HCT116 (cell line): ENCODE results near the gene TTLL5. TPM values are rescaled to one million over a fixed set of nuclear protein-coding genes. Genes with fewer than 3 reads are reported as not detected.

Experiments
- ATAC-seq: fragments of 200-7000 bp; cut with Tn5 transposase; 2 replicates; pipeline ENCODE4 v1.9.1; 2020; ENCODE audit warnings: mild to moderate bottlenecking, moderate library complexity
- BruUV-seq: library from RNA; stranded (reverse); fragments of 400-500 nt; replicated peaks from 2 replicates; lab custom pipeline; 2021; lab: Mats Ljungman, UMichigan
- CTCF ChIA-PET: fragments of 300-600 bp; sonication (Branson Sonifier 250); formaldehyde crosslinking; loops from one replicate; lab custom pipeline; 2021; ENCODE audit warnings: antibody characterized with exemption; lab: Charles Lee
- POLR2A ChIA-PET: fragments of 300-600, 350-600 bp; sonication (Branson Sonifier 250); formaldehyde crosslinking; loops from one replicate; lab custom pipeline; 2021; ENCODE audit warnings: antibody characterized with exemption; lab: Charles Lee
- RAD21 ChIA-PET, 2 experiments: fragments of 300-600 bp; sonication (Branson Sonifier 250); formaldehyde crosslinking; loops; one replicate each; lab custom pipeline; 2023; ENCODE audit warnings: low total read pairs in 2 of 2; ENCODE audit not compliant: uncharacterized antibody in 2 of 2, unreplicated experiment in 2 of 2, low non-redundant PET in 1 of 2; lab: Charles Lee
- DNase-seq: peaks from one replicate; pipeline ENCODE4 v3.0.0-alpha.2; 2010; ENCODE audit warnings: low read depth, low spot score
- H2AFZ ChIP-seq: fragments of 200-600 bp; shearing (Covaris generic), sonication (generic); 2 replicates; pipeline ENCODE4 v1.6.1; 2017; ENCODE audit warnings: low read depth, mixed run types, mixed read lengths, antibody characterized with exemption, low read length; ENCODE audit not compliant: poor library complexity, severe bottlenecking
- H3K27ac ChIP-seq: 2 replicates; pipeline ENCODE4 v1.5.1; 2012; ENCODE audit warnings: low read depth, low read length
- H3K27me3 ChIP-seq: fragments of 200-600 bp; sonication (generic); 2 replicates; pipeline ENCODE4 v1.6.1; 2016; ENCODE audit warnings: mixed run types, low read length, mixed read lengths; ENCODE audit not compliant: insufficient read depth
- H3K36me3 ChIP-seq, 2 experiments: fragments of 200-500 bp in 1 of 2; fragments of 200-600 bp in 1 of 2; sonication (Bioruptor generic) in 1 of 2; sonication (generic) in 1 of 2; 2 replicates each; pipeline versions ENCODE4 v1.5.1 to v1.6.1; 2014 to 2016; ENCODE audit warnings: low read length in 2 of 2, inconsistent platforms in 1 of 2, mixed read lengths in 1 of 2, mixed run types in 1 of 2; ENCODE audit not compliant: insufficient read depth in 2 of 2, control insufficient read depth in 1 of 2
- H3K4me1 ChIP-seq, 2 experiments: fragments of 200-600 bp in 1 of 2; sonication (generic) in 1 of 2; 2 replicates each; pipeline versions ENCODE4 v1.5.1 to v1.6.1; 2012 to 2017; ENCODE audit warnings: low read length in 2 of 2, inconsistent platforms in 1 of 2, mild to moderate bottlenecking in 1 of 2, mixed read lengths in 1 of 2, mixed run types in 1 of 2, moderate library complexity in 1 of 2; ENCODE audit not compliant: insufficient read depth in 2 of 2, control insufficient read depth in 1 of 2
- H3K4me2 ChIP-seq: fragments of 200-600 bp; sonication (generic); 2 replicates; pipeline ENCODE4 v1.6.1; 2017; ENCODE audit warnings: mixed run types, low read length, mixed read lengths
- H3K4me3 ChIP-seq, 2 experiments: fragments of 200-600 bp in 1 of 2; sonication (generic) in 1 of 2; replicated peaks in 1 of 2; 2 replicates each; pipeline ENCODE4 v1.5.1; 2011 to 2016; ENCODE audit warnings: low read length in 2 of 2, control low read depth in 1 of 2, low read depth in 1 of 2, mild to moderate bottlenecking in 1 of 2, mixed read lengths in 1 of 2, mixed run types in 1 of 2
- H3K79me2 ChIP-seq: fragments of 200-600 bp; sonication (generic); 2 replicates; pipeline ENCODE4 v1.6.1; 2017; ENCODE audit warnings: mild to moderate bottlenecking, mixed run types, low read length, moderate library complexity, mixed read lengths; ENCODE audit not compliant: insufficient read depth
- H3K9ac ChIP-seq: fragments of 200-600 bp; sonication (generic); 2 replicates; pipeline ENCODE4 v1.6.1; 2016; ENCODE audit warnings: low read length, mixed read lengths
- H3K9me2 ChIP-seq: fragments of 200-600 bp; sonication (generic), shearing (Covaris generic); 2 replicates; pipeline ENCODE4 v1.6.1; 2017; ENCODE audit warnings: mixed run types, mild to moderate bottlenecking, moderate library complexity; ENCODE audit not compliant: insufficient read depth
- H3K9me3 ChIP-seq, 2 experiments: fragments of 200-500 bp in 1 of 2; fragments of 200-600 bp in 1 of 2; sonication (Bioruptor generic) in 1 of 2; sonication (generic) in 1 of 2; 2 replicates each; pipeline ENCODE4 v1.6.1; 2014 to 2017; ENCODE audit warnings: low read length in 2 of 2, mixed read lengths in 2 of 2, inconsistent platforms in 1 of 2, low read depth in 1 of 2, mild to moderate bottlenecking in 1 of 2, mixed run types in 1 of 2, moderate library complexity in 1 of 2; ENCODE audit not compliant: control insufficient read depth in 1 of 2, insufficient read depth in 1 of 2
- H4K20me1 ChIP-seq: fragments of 200-600 bp; sonication (generic), shearing (Covaris generic); 2 replicates; pipeline ENCODE4 v1.6.1; 2017; ENCODE audit warnings: mixed run types, mild to moderate bottlenecking, moderate library complexity; ENCODE audit not compliant: insufficient read depth
- EGR1 ChIP-seq: IDR thresholded peaks from 2 replicates; pipeline ENCODE4 v1.6.1; 2012; ENCODE audit warnings: low read depth
- EZH2 ChIP-seq: fragments of 200-600 bp; sonication (generic); IDR thresholded peaks from 2 replicates; pipeline ENCODE4 v1.6.1; 2017; ENCODE audit warnings: antibody characterized with exemption, mixed run types
- FOSL1 ChIP-seq: IDR thresholded peaks from 2 replicates; pipeline ENCODE4 v1.6.1; 2012; ENCODE audit warnings: low read depth
- JUND ChIP-seq: IDR thresholded peaks from 2 replicates; pipeline ENCODE4 v1.6.1; 2012
- POLR2A ChIP-seq: IDR thresholded peaks from 2 replicates; pipeline ENCODE4 v1.7.0; 2011; ENCODE audit warnings: borderline replicate concordance; ENCODE audit not compliant: insufficient read depth, insufficient read length; ENCODE audit errors: extremely low read depth
- SIN3A ChIP-seq: IDR thresholded peaks from 2 replicates; pipeline ENCODE4 v1.6.1; 2012; ENCODE audit warnings: low read depth
- SP1 ChIP-seq: IDR thresholded peaks from 2 replicates; pipeline ENCODE4 v1.6.1; 2012; ENCODE audit warnings: low read depth
- TCF7L2 ChIP-seq: IDR thresholded peaks from 2 replicates; pipeline ENCODE4 v1.7.0; 2011; ENCODE audit warnings: borderline replicate concordance, inconsistent platforms; ENCODE audit not compliant: insufficient read depth, insufficient read length; ENCODE audit errors: extremely low read depth
- YY1 ChIP-seq: IDR thresholded peaks from 2 replicates; pipeline ENCODE4 v1.6.1; 2011; ENCODE audit warnings: low read length, low read depth, moderate library complexity, mild to moderate bottlenecking; ENCODE audit not compliant: insufficient replicate concordance; ENCODE audit errors: extremely low read depth
- ZFX ChIP-seq: fragments of 450-650 bp; IDR thresholded peaks from 2 replicates; pipeline ENCODE4 v1.6.1; 2017
- intact Hi-C: fragments of 100-400 bp; cut with micrococcal nuclease; formaldehyde crosslinking; loops from 2 replicates; pipeline ENCODE4 v1.10.0; 2022
- total RNA-seq: library from RNA; stranded (reverse); gene quantifications from one replicate; pipeline ENCODE4 v1.2.1, GENCODE V29; 2021; ENCODE audit not compliant: unreplicated experiment
- TF ChIP-seq, protein P1 (sequence below): IDR thresholded peaks from 2 replicates; pipeline ENCODE4 v1.6.1; 2012; ENCODE audit warnings: low read depth
- TF ChIP-seq, protein P2 (sequence below): IDR thresholded peaks from 2 replicates; pipeline ENCODE4 v1.6.1; 2012
- TF ChIP-seq, protein P3 (sequence below): IDR thresholded peaks from 2 replicates; pipeline ENCODE4 v1.6.1; 2012

Gene TTLL5
- total RNA-seq, 1 experiment from 2014 or later: 26.2 TPM

DNA sequence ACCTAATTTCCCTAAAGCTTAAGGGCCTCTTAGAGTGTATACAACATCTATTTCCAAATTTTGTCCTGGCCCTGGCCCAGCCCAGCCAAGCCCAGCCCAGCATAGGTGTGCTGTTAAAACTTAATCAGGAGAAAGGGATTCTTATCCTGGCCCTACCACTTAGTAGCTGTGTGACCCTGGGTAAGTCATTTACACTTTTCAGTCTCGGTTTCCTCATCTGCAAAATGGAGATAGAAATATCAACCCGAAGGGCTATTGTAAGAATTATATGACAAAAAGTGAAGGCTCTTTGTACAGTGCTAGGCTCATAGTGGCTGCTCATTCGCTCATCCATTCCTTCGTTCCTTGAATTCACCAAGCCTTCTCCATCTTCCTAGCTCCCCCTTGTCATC lies 812 bp upstream of the TTLL5 start (continued):
- TF ChIP-seq, protein P1, sequence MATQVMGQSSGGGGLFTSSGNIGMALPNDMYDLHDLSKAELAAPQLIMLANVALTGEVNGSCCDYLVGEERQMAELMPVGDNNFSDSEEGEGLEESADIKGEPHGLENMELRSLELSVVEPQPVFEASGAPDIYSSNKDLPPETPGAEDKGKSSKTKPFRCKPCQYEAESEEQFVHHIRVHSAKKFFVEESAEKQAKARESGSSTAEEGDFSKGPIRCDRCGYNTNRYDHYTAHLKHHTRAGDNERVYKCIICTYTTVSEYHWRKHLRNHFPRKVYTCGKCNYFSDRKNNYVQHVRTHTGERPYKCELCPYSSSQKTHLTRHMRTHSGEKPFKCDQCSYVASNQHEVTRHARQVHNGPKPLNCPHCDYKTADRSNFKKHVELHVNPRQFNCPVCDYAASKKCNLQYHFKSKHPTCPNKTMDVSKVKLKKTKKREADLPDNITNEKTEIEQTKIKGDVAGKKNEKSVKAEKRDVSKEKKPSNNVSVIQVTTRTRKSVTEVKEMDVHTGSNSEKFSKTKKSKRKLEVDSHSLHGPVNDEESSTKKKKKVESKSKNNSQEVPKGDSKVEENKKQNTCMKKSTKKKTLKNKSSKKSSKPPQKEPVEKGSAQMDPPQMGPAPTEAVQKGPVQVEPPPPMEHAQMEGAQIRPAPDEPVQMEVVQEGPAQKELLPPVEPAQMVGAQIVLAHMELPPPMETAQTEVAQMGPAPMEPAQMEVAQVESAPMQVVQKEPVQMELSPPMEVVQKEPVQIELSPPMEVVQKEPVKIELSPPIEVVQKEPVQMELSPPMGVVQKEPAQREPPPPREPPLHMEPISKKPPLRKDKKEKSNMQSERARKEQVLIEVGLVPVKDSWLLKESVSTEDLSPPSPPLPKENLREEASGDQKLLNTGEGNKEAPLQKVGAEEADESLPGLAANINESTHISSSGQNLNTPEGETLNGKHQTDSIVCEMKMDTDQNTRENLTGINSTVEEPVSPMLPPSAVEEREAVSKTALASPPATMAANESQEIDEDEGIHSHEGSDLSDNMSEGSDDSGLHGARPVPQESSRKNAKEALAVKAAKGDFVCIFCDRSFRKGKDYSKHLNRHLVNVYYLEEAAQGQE: no peak
- TF ChIP-seq SIN3A: no peak

DNA sequence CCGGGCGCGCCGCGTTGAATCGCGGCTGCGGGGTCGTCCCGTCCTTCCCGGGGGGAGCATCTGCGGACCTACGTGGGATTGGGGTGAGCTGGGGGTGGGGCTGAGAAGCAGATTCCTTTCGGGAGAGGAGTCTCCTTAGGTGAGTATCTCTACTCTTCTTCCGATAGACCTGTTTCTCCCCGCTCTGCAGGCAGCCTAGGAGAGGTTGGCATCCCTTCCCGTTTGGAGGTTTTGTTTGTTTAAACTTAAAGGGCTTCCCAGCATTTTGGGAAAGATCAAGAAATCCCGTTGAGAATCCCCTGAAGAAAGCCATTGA lies 411 bp downstream of the TTLL5 start:
- no TSS peak for BruUV-seq
- TF ChIP-seq YY1 (no peak), JUND (no peak), EZH2 (no peak), TCF7L2 (no peak), POLR2A (no peak), ZFX (no peak), FOSL1 (no peak), EGR1 (no peak), SP1 (no peak)
- TF ChIP-seq, protein P2, sequence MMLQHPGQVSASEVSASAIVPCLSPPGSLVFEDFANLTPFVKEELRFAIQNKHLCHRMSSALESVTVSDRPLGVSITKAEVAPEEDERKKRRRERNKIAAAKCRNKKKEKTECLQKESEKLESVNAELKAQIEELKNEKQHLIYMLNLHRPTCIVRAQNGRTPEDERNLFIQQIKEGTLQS: no peak
- TF ChIP-seq, protein P3, sequence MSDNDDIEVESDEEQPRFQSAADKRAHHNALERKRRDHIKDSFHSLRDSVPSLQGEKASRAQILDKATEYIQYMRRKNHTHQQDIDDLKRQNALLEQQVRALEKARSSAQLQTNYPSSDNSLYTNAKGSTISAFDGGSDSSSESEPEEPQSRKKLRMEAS: no peak
- ChIA-PET RAD21 (interaction anchor here (1.0 to 1.3 kb wide), 2 partner anchors 83 to 84 kb away, joined by 3 to 6 read pairs; partner anchors contain the start of gene FLVCR2 (in 1 of the 2)), POLR2A (interaction anchor here (0.6 to 1.4 kb wide), 3 partner anchors 12 to 1071 kb away, joined by 3 to 4 read pairs (median 3); no protein-coding TSS in a partner anchor), CTCF (interaction anchor here (0.9 to 2.2 kb wide), 5 partner anchors 48 to 321 kb away, joined by 4 to 21 read pairs (median 7); partner anchors contain the start of gene FLVCR2)
- H3K9ac ChIP-seq: peak overlapping the region; percentile 91
- peaks cover 3 to 10% of the 10 kb centered on the region in 2 experiments; a peak in 2 of 4 replicates for H3K4me1 ChIP-seq
- H3K4me2 ChIP-seq: peak overlapping the region; percentile 84
- no peaks in the 10 kb centered on the region for H4K20me1 ChIP-seq
- ATAC-seq (no peak), DNase-seq (no peak)
- no peaks in the 10 kb centered on the region for H3K9me3 ChIP-seq
- H3K27ac ChIP-seq: peak overlapping the region; percentile 74
- peak overlapping the region; percentile 82 to 91 for H3K4me3 ChIP-seq
- H3K9me2 ChIP-seq: no peaks in the 10 kb centered on the region
- H3K79me2 ChIP-seq: peaks cover 28% of the 10 kb centered on the region
- no peaks in the 10 kb centered on the region for H3K27me3 ChIP-seq
- intact Hi-C loops: no loop called here
- H2AFZ ChIP-seq: no peak overlapping the region
- peaks cover 0 to 7% of the 10 kb centered on the region in 2 experiments; a peak in 2 of 4 replicates for H3K36me3 ChIP-seq
